HepG2 (cell line): ENCODE measurements around the gene RBM8A. TPM values are rescaled to one million over a fixed set of nuclear protein-coding genes. Genes with fewer than 3 reads are reported as not detected.

Experiments used
- ATF7-NPFF ChIP-seq: sonication (generic); formaldehyde crosslinking; IDR thresholded peaks from 2 replicates; pipeline ENCODE4 v1.8.1; 2023; ENCODE audit warnings: mild to moderate bottlenecking, low read depth, missing genetic modification reagents, moderate library complexity
- BCLAF1 ChIP-seq: fragments of 450-650 bp; IDR thresholded peaks from 2 replicates; pipeline ENCODE4 v1.6.1; 2017; ENCODE audit warnings: mild to moderate bottlenecking
- ERF ChIP-seq: IDR thresholded peaks from 2 replicates; pipeline ENCODE4 v1.6.1; 2018; ENCODE audit warnings: missing biosample characterization, missing genetic modification reagents
- ETV5 ChIP-seq: IDR thresholded peaks from 2 replicates; pipeline ENCODE4 v1.6.1; 2018; ENCODE audit warnings: missing biosample characterization, missing genetic modification reagents, inconsistent platforms, borderline replicate concordance
- GZF1 ChIP-seq: sonication (generic); formaldehyde crosslinking; IDR thresholded peaks from 2 replicates; pipeline ENCODE4 v1.5.1; 2020; ENCODE audit warnings: mild to moderate bottlenecking, missing genetic modification reagents
- IRF2 ChIP-seq: IDR thresholded peaks from 2 replicates; pipeline ENCODE4 v1.6.1; 2018; ENCODE audit warnings: missing genetic modification reagents, missing compliant biosample characterization
- KLF9 ChIP-seq: IDR thresholded peaks from 2 replicates; pipeline ENCODE4 v1.6.1; 2016; ENCODE audit warnings: low read depth
- MIER3 ChIP-seq: IDR thresholded peaks from 2 replicates; pipeline ENCODE4 v1.6.1; 2016; ENCODE audit warnings: missing compliant biosample characterization, borderline replicate concordance
- NKX3-1 ChIP-seq: sonication (generic); formaldehyde crosslinking; IDR thresholded peaks from 2 replicates; pipeline ENCODE4 v1.5.0; 2020; ENCODE audit warnings: missing genetic modification reagents
- PRMT3 ChIP-seq: sonication (generic); formaldehyde crosslinking; IDR thresholded peaks from 2 replicates; pipeline ENCODE4 v1.8.1; 2022; ENCODE audit warnings: low read depth, mild to moderate bottlenecking, moderate library complexity, missing genetic modification reagents, borderline replicate concordance
- RELA ChIP-seq: sonication (generic); formaldehyde crosslinking; IDR thresholded peaks from 2 replicates; pipeline ENCODE4 v1.4.0; 2020; ENCODE audit warnings: missing genetic modification reagents
- SMARCE1 ChIP-seq: fragments of 450-650 bp; IDR thresholded peaks from 2 replicates; pipeline ENCODE4 v1.6.1; 2017; ENCODE audit warnings: borderline replicate concordance
- SMC3 ChIP-seq: IDR thresholded peaks from 2 replicates; pipeline ENCODE4 v1.6.1; 2011; ENCODE audit warnings: low read length, improper control_type of control experiment
- SP140L ChIP-seq: sonication (generic); formaldehyde crosslinking; IDR thresholded peaks from 2 replicates; pipeline ENCODE4 v1.4.0; 2020; ENCODE audit warnings: missing genetic modification reagents, borderline replicate concordance
- UBTF ChIP-seq: sonication (generic); formaldehyde crosslinking; IDR thresholded peaks from 2 replicates; pipeline ENCODE4 v1.4.0; 2020; ENCODE audit warnings: mild to moderate bottlenecking, missing genetic modification reagents
- YEATS2 ChIP-seq: sonication (generic); formaldehyde crosslinking; IDR thresholded peaks from 2 replicates; pipeline ENCODE4 v1.4.0; 2020; ENCODE audit warnings: missing genetic modification reagents, borderline replicate concordance
- ZFX ChIP-seq: sonication (generic); formaldehyde crosslinking; IDR thresholded peaks from 2 replicates; pipeline ENCODE4 v1.4.0; 2020; ENCODE audit warnings: mild to moderate bottlenecking, low read depth, missing genetic modification reagents, moderate library complexity
- ZNF121 ChIP-seq: sonication (generic); formaldehyde crosslinking; IDR thresholded peaks from 2 replicates; pipeline ENCODE4 v1.5.0; 2020; ENCODE audit warnings: mild to moderate bottlenecking, missing genetic modification reagents
- ZNF160 ChIP-seq: sonication (generic); formaldehyde crosslinking; IDR thresholded peaks from 2 replicates; pipeline ENCODE4 v1.8.0; 2022; ENCODE audit warnings: mild to moderate bottlenecking, inconsistent platforms, missing genetic modification reagents
- ZNF263 ChIP-seq: sonication (generic); formaldehyde crosslinking; IDR thresholded peaks from 2 replicates; pipeline ENCODE4 v1.4.0; 2020; ENCODE audit warnings: missing genetic modification reagents
- ZNF274 ChIP-seq: sonication (generic); formaldehyde crosslinking; IDR thresholded peaks from 2 replicates; pipeline ENCODE4 v1.5.1; 2020; ENCODE audit warnings: mild to moderate bottlenecking, missing genetic modification reagents
- ZNF280D ChIP-seq: sonication (generic); formaldehyde crosslinking; IDR thresholded peaks from 2 replicates; pipeline ENCODE4 v1.5.1; 2020; ENCODE audit warnings: mild to moderate bottlenecking, missing genetic modification reagents
- ZNF329 ChIP-seq: sonication (generic); formaldehyde crosslinking; IDR thresholded peaks from 2 replicates; pipeline ENCODE4 v1.9.0; 2021; ENCODE audit warnings: low read depth, mild to moderate bottlenecking, missing genetic modification reagents
- ZNF430 ChIP-seq: sonication (generic); formaldehyde crosslinking; IDR thresholded peaks from 2 replicates; pipeline ENCODE4 v1.9.0; 2021; ENCODE audit warnings: mild to moderate bottlenecking, missing genetic modification reagents
- ZNF839 ChIP-seq: sonication (generic); formaldehyde crosslinking; IDR thresholded peaks from 2 replicates; pipeline ENCODE4 v1.4.0; 2020; ENCODE audit warnings: missing genetic modification reagents, mild to moderate bottlenecking, borderline replicate concordance
- ZSCAN20 ChIP-seq: sonication (generic); formaldehyde crosslinking; IDR thresholded peaks from 2 replicates; pipeline ENCODE4 v1.4.0; 2020; ENCODE audit warnings: missing genetic modification reagents, mild to moderate bottlenecking, borderline replicate concordance
- polyA plus RNA-seq, 8 experiments: library from polyadenylated mRNA; depleted of rRNA in 3 of 8; stranded (reverse) in 7 of 8; unstranded in 1 of 8; fragments of >200 nt; fragmentation: Illumina TruSeq in 4 of 8; extraction: Trizol in 4 of 8; gene quantifications; 2 replicates each; pipeline versions ENCODE4 v1.2.1 to v1.2.3, GENCODE V29; 2011 to 2016; ENCODE audit warnings: low read depth in 4 of 8, missing spikeins in 1 of 8, mixed read lengths in 1 of 8; ENCODE audit not compliant: insufficient read depth in 1 of 8
- total RNA-seq, 5 experiments: library from RNA; depleted of rRNA; stranded (reverse); fragments of >200 nt; fragmentation: Illumina TruSeq; extraction: Trizol; gene quantifications; 2 replicates each; pipeline ENCODE4 v1.2.3, GENCODE V29; 2016; ENCODE audit warnings: low read depth in 1 of 5

The RBM8A gene
- total and polyA plus RNA-seq, 2 of the 13 experiments (the other 11 are each of a cell fraction or from before 2014, with no cell fraction given) = 106 to 162 TPM

- TF ChIP-seq GZF1 (CRISPR knock-in tag) (no peak), YEATS2 (CRISPR knock-in tag) (no peak), PRMT3 (CRISPR knock-in tag) (no peak), MIER3 (peak; percentile 50; the same call in 1 of the 2 replicates), BCLAF1 (no peak), ZNF160 (CRISPR knock-in tag) (no peak), ATF7-NPFF (no peak), ERF (CRISPR knock-in tag) (peak; percentile 24; the same call in 1 of the 2 replicates), ZNF329 (CRISPR knock-in tag) (no peak), SMC3 (peak; percentile 39), ZNF839 (no peak), ZNF121 (no peak), ZNF263 (CRISPR knock-in tag) (no peak), ZNF280D (CRISPR knock-in tag) (no peak), KLF9 (CRISPR knock-in tag) (no peak), ZNF274 (CRISPR knock-in tag) (no peak), RELA (CRISPR knock-in tag) (no peak), UBTF (CRISPR knock-in tag) (no peak), ZNF430 (CRISPR knock-in tag) (no peak), SP140L (CRISPR knock-in tag) (no peak), ZFX (CRISPR knock-in tag) (no peak), SMARCE1 (no peak), ETV5 (CRISPR knock-in tag) (peak; percentile 14; the same call in 1 of the 2 replicates), NKX3-1 (CRISPR knock-in tag) (no peak), IRF2 (CRISPR knock-in tag) (0 out of 2 replicates have a peak, but pooled peaks have one; percentile 31), ZSCAN20 (no peak)
Observed at GRCh38 chr1:145972580-145972979, 45.3 kb upstream of the RBM8A start (continued).
